IMR-90 (cell line): ENCODE results near the gene BPI.

ENCODE experiments used
- BHLHE40 ChIP-seq: fragments of 150-350 bp; IDR thresholded peaks from 2 replicates; pipeline ENCODE4 v1.6.1; 2016; ENCODE audit warnings: mild to moderate bottlenecking, low read depth, low read length
- CEBPB ChIP-seq: IDR thresholded peaks from 2 replicates; pipeline ENCODE4 v1.6.1; 2012; ENCODE audit warnings: low read depth, low read length, improper control_type of control experiment
- CTCF ChIP-seq: conservative IDR thresholded peaks from 2 replicates; pipeline ENCODE4 v1.5.1; 2012; ENCODE audit warnings: mild to moderate bottlenecking, low read depth, low read length, improper control_type of control experiment
- ELK1 ChIP-seq: fragments of 150-350 bp; IDR thresholded peaks from 2 replicates; pipeline ENCODE4 v1.6.1; 2016; ENCODE audit warnings: low read depth, mild to moderate bottlenecking, low read length, moderate library complexity, borderline replicate concordance
- FOS ChIP-seq: fragments of 150-350 bp; IDR thresholded peaks from 2 replicates; pipeline ENCODE4 v1.6.1; 2016; ENCODE audit warnings: low read depth, low read length
- MXI1 ChIP-seq: IDR thresholded peaks from 2 replicates; pipeline ENCODE4 v1.6.1; 2012; ENCODE audit warnings: low read depth, mild to moderate bottlenecking, low read length, moderate library complexity, borderline replicate concordance
- NFE2L2 ChIP-seq: fragments of 150-350 bp; IDR thresholded peaks from 2 replicates; pipeline ENCODE4 v1.6.1; 2016; ENCODE audit warnings: low read depth, mild to moderate bottlenecking, low read length
- POLR2A ChIP-seq: IDR thresholded peaks from 2 replicates; pipeline ENCODE4 v1.6.1; 2012; ENCODE audit warnings: mild to moderate bottlenecking, low read depth, low read length
- RCOR1 ChIP-seq: IDR thresholded peaks from 2 replicates; pipeline ENCODE4 v1.6.1; 2012; ENCODE audit warnings: mild to moderate bottlenecking, low read length, improper control_type of control experiment; ENCODE audit not compliant: insufficient replicate concordance
- SMC3 ChIP-seq: fragments of 150-350 bp; IDR thresholded peaks from 2 replicates; pipeline ENCODE4 v1.6.1; 2016; ENCODE audit warnings: low read depth, mild to moderate bottlenecking, antibody characterized with exemption, low read length, moderate library complexity
- TF ChIP-seq, protein P1 (sequence below): fragments of 150-350 bp; IDR thresholded peaks from 2 replicates; pipeline ENCODE4 v1.6.1; 2017; ENCODE audit warnings: mild to moderate bottlenecking, antibody characterized with exemption, low read length, low read depth

GRCh38 chr20:38258545-38259215, 45.3 kb upstream of the BPI start:
- TF ChIP-seq CTCF (no peak), NFE2L2 (no peak), FOS (no peak), BHLHE40 (no peak), POLR2A (no peak), SMC3 (no peak), RCOR1 (no peak), CEBPB (no peak), MXI1 (no peak), ELK1 (no peak)
- TF ChIP-seq, protein P1, sequence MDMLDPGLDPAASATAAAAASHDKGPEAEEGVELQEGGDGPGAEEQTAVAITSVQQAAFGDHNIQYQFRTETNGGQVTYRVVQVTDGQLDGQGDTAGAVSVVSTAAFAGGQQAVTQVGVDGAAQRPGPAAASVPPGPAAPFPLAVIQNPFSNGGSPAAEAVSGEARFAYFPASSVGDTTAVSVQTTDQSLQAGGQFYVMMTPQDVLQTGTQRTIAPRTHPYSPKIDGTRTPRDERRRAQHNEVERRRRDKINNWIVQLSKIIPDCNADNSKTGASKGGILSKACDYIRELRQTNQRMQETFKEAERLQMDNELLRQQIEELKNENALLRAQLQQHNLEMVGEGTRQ = no peak
